ENCODE measurements around the gene FOXP1. TPM values are rescaled to one million over a fixed set of nuclear protein-coding genes. Genes with fewer than 3 reads are reported as not detected.

Gene FOXP1
- total RNA-seq, 2 experiments from 2014 or later: 120 to 122 TPM

DNA sequence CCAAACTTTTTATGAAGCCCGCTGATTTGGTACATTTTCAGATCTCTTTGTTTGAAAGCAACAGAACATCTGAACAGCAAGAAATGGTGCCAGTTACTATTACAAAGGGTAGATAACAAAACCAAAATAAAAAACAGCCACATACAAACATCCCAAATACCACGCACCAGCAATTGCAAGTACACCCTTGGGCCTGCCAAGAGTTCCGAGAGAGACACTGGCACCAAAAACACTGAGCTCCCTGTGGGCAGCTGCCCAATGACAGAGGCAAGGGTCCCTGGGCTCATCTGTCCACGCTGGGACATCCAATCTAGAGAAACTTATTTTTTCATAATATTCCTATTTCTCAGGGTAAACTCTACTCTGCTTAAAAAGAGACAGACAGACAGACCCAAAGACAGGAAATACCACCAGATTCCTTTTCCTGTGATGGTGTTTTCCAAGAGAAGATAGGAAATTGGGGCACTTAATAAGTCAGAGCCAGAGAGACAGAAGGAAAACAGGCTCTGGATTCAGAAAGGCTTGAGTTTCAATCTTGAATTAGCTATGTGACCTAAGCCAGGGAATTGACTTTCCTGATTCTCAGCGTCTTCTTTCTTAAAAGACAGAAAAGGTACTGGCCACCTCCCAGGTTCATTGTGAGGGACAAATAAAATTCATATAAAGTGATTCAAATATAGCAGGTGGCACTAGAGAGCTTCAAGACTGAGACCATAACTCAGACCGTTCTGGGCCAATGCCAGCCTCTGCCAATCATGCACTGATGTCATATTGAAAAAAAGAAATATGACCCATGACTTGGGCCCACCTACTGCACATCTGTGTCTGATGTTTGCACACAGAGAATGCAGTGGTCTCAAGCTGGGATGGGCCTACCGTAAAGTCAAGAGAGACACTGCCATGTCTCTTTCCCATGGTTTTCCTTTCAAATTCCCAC lies 61.3 kb downstream of the FOXP1 start:
- peaks cover 4% of the 10 kb centered on the region for H3K4me1 Mint-ChIP-seq (ENCODE audit: low read depth)
- ChIA-PET POLR2A (interaction anchor here (0.6 kb wide), 1 partner anchor 571 kb away, joined by 3 read pairs; no protein-coding TSS in a partner anchor), CTCF (no interaction called here)
- H3K4me3 Mint-ChIP-seq: no peak overlapping the region
- DNase-seq: no peak
- no peaks in the 10 kb centered on the region for H3K27me3 Mint-ChIP-seq (ENCODE audit: low read depth)
- ATAC-seq: no peak
- H3K36me3 Mint-ChIP-seq (ENCODE audit: low read depth): peaks cover 5% of the 10 kb centered on the region
- no peaks in the 10 kb centered on the region for H3K9me3 Mint-ChIP-seq (ENCODE audit: insufficient read depth)
- no peak overlapping the region for H3K27ac Mint-ChIP-seq

DNA sequence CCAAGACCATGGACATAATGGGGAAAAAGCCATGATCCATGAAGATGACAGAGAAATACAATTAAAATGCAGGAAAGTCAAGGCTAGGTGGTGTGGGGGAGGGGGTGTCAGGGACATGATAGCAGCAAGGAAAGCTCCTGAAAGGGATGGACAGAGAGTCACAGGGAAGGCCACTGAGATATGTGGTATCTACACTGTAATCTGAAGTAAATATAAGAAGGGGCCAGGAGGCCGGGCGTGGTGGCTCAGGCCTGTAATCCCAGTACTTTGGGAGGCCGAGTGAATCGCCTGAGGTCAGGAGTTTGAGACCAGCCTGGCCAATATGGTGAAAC lies 62.5 kb downstream of the FOXP1 start:
- H3K4me1 Mint-ChIP-seq (ENCODE audit: low read depth): peaks cover 2% of the 10 kb centered on the region
- no peak for DNase-seq
- H3K4me3 Mint-ChIP-seq: no peak overlapping the region
- no peaks in the 10 kb centered on the region for H3K27me3 Mint-ChIP-seq (ENCODE audit: low read depth)
- H3K9me3 Mint-ChIP-seq (ENCODE audit: insufficient read depth): no peaks in the 10 kb centered on the region
- H3K27ac Mint-ChIP-seq: no peak overlapping the region
- peaks cover 2% of the 10 kb centered on the region for H3K36me3 Mint-ChIP-seq (ENCODE audit: low read depth)
- ChIA-PET POLR2A (no interaction called here), CTCF (no interaction called here)
- ATAC-seq: no peak

DNA sequence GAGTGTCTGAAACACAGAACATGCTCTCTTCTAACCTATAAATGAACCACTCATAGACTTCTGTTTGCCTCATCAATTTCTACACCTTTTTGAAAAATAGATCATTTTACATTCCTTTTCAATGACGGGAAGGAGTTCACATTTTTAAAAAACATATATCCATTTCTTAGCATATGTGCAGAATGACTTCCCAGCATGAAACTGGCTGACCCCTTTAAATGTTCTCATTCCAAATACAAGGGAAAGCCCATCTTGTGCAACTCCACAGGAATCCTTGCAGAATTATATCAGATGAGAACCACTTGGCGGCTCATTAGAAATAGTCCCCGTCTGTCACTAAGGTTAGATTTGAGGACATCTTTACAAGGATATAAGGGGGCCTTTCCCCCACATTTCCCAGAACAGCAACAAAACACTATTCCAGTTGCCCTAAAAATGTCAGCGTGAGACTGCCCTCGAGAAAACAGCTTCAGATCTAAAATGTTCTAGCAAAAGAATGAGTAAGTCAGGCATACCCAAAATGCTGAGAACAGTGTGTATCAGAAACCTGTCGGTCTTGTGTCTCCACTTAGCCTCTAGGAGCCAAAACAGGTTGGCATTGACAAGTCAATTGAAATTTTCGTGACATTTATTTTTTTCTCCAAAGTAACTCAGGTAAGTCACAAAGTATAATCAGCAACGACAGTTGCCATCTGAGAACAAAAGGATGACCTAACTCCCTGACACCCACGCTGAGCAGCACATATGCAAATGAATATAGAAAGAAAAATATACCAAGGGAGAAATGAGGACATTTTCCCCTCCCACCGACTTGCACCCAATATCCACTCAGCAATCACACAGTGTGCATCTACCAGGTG lies 63.1 kb downstream of the FOXP1 start:
- no peak for ATAC-seq
- CTCF ChIA-PET: no interaction called here
- H3K27ac Mint-ChIP-seq: no peak overlapping the region

DNA sequence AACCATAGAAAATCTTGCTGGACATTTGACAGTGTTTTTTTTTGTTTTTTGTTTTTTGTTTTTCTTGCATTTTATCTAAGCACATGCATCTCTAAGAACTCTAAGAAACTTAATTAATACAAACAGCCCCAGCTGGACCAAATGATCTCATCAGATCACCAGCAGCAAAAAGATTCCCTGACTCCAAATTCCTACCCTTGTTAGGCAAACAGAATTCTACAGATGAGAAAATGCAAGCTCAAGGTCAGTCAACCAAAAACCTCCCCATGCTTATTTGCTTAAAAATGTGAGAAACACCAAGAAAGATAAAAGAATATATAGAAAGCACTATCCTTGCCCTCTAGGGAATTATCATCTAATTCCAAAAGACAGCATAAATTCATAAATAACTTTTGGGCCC lies 65.4 kb downstream of the FOXP1 start:
- H3K27me3 Mint-ChIP-seq (ENCODE audit: low read depth): no peaks in the 10 kb centered on the region
- H3K4me1 Mint-ChIP-seq (ENCODE audit: low read depth): peaks cover 2% of the 10 kb centered on the region
- H3K9me3 Mint-ChIP-seq (ENCODE audit: insufficient read depth): no peaks in the 10 kb centered on the region
- no peak overlapping the region for H3K27ac Mint-ChIP-seq
- ChIA-PET CTCF (no interaction called here), POLR2A (no interaction called here)
- ATAC-seq: no peak
- no peak overlapping the region for H3K4me3 Mint-ChIP-seq
- H3K36me3 Mint-ChIP-seq (ENCODE audit: low read depth): peaks cover 2% of the 10 kb centered on the region
- no peak for DNase-seq

More for the DNA sequence above, 63.1 kb downstream of the FOXP1 start:
- Mint-ChIP-seq H3K9me3 (ENCODE audit: insufficient read depth) (no peaks in the 10 kb centered on the region), H3K36me3 (ENCODE audit: low read depth) (peaks cover 2% of the 10 kb centered on the region), H3K4me3 (no peak overlapping the region), H3K4me1 (ENCODE audit: low read depth) (peaks cover 2% of the 10 kb centered on the region), H3K27me3 (ENCODE audit: low read depth) (no peaks in the 10 kb centered on the region)
- DNase-seq: no peak
- POLR2A ChIA-PET: no interaction called here

DNA sequence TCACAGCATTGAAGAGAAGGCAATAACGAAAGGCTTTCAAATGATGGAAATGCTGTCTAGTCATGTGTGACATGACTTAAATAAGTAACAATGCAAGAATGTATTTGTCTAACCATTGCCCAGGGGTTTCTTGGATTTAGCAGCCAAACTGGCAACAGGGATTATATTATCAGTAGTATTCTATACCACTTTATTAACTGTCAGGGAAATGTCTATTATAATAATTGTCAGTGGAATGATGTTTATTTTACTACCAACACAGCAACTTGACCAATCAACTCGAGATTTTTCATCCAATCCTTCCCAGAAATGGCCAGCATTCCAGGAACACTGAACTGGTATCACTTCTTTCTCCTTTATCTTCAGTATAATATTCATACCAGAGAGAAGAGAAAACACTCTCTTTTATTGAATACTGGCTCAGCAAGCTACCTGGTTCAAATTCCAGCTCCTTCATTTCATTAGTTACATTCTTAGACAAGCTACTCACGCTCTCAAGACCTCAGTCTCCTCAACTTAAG lies 66.2 kb downstream of the FOXP1 start:
- no peak overlapping the region for H3K27ac Mint-ChIP-seq
- H3K36me3 Mint-ChIP-seq (ENCODE audit: low read depth): peaks cover 2% of the 10 kb centered on the region
- CTCF ChIA-PET: interaction anchor here (0.5 to 0.6 kb wide), 2 partner anchors 13 to 173 kb away, joined by 3 read pairs; no protein-coding TSS in a partner anchor
- no peaks in the 10 kb centered on the region for H3K9me3 Mint-ChIP-seq (ENCODE audit: insufficient read depth)
- no peak for ATAC-seq
- no peak for DNase-seq
- POLR2A ChIA-PET: no interaction called here
- no peak overlapping the region for H3K4me3 Mint-ChIP-seq
- H3K27me3 Mint-ChIP-seq (ENCODE audit: low read depth): no peaks in the 10 kb centered on the region
- H3K4me1 Mint-ChIP-seq (ENCODE audit: low read depth): peaks cover 3% of the 10 kb centered on the region

DNA sequence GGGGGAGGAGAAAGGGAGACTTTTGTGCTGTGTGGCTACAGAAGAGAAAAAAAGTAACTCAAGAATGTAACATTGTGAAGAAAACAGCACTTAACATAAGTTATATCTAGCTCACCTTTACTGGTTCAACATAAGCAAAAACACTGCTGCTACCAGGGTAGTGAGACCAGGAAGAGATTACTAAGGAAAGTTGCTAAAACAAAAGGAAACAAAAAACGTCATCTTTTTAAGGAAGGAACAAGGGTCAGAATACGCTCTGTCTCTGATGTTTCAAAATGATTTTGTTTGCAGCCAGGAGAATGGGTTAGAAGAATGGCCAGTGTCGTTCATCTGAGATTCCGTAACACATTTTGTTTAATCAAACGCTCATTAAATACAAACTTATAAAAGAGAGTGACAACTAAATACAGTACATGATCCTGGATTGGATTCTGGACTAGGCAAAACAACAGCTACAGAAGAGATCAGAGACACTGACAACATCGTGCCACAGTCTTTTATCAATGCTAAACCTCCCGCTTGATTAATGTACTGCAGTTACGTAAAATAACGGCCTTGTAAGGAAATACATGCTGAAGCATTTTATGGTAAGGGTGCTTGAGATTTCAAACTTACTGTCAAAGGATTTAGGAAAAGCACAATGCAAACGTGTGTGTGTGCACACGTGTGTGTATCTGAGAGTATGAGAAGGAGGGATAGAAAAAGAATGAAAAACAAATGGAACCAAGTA lies 67.7 kb downstream of the FOXP1 start:
- DNase-seq (no peak), ATAC-seq (no peak)
- H3K4me1 Mint-ChIP-seq (ENCODE audit: low read depth): peaks cover 12% of the 10 kb centered on the region
- no peak overlapping the region for H3K27ac Mint-ChIP-seq
- H3K9me3 Mint-ChIP-seq (ENCODE audit: insufficient read depth): no peaks in the 10 kb centered on the region
- POLR2A ChIA-PET: no interaction called here
- H3K4me3 Mint-ChIP-seq: no peak overlapping the region
- CTCF ChIA-PET: interaction anchor here (1.1 kb wide), 1 partner anchor 166 kb away, joined by 3 read pairs; no protein-coding TSS in a partner anchor
- no peaks in the 10 kb centered on the region for H3K36me3 Mint-ChIP-seq (ENCODE audit: low read depth)
- no peaks in the 10 kb centered on the region for H3K27me3 Mint-ChIP-seq (ENCODE audit: low read depth)

DNA sequence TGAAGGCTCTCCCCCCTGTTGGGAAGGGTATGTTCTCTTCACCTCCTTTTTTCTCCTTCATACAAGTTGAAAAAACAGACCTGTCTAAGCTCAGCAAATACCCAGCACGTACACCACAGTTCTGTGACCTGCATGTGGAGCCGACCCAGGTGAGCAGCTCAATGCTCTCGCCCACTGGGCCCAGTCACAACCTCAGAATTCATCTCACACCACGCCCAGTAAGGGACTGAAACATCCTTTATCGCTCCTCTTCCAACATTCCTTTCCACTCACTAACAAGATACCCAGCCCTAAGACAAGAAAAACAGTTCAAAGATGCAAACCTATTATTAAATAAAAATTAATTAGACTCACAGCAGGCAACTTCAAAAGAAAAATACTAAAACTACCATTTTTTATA lies 68.9 kb downstream of the FOXP1 start:
- POLR2A ChIA-PET: interaction anchor here (0.7 kb wide), 1 partner anchor 158 kb away, joined by 3 read pairs; no protein-coding TSS in a partner anchor
- CTCF ChIA-PET: no interaction called here

DNA sequence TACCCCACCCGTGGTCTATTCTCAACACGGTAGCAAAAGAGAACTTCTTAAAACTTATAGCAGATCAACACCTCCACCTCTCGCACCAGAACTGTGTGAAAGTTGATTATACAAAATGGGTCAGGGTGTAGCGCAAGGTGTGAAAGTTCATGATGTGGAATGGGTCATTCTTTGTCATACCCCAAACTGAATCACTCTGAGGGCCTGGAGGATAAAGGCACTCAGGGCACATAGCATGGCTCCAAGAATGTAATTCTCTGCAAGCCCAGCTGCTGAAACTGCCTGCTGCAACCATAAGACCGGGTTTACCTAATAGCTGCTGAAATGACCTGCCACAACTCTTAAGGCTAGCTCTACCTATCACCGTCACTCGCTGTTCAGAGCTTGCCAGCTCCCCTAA lies 70.0 kb downstream of the FOXP1 start:
- ATAC-seq: no peak
- Mint-ChIP-seq H3K4me1 (ENCODE audit: low read depth) (peaks cover 18% of the 10 kb centered on the region), H3K27ac (no peak overlapping the region), H3K36me3 (ENCODE audit: low read depth) (no peaks in the 10 kb centered on the region), H3K27me3 (ENCODE audit: low read depth) (no peaks in the 10 kb centered on the region), H3K9me3 (ENCODE audit: insufficient read depth) (no peaks in the 10 kb centered on the region), H3K4me3 (no peak overlapping the region)
- ChIA-PET CTCF (interaction anchor here (0.9 kb wide), 1 partner anchor 16 kb away, joined by 3 read pairs; no protein-coding TSS in a partner anchor), POLR2A (interaction anchor here (0.5 kb wide), 1 partner anchor 16 kb away, joined by 3 read pairs; no protein-coding TSS in a partner anchor)
- no peak for DNase-seq

More for the DNA sequence above, 68.9 kb downstream of the FOXP1 start:
- no peak for DNase-seq
- no peak overlapping the region for H3K4me3 Mint-ChIP-seq
- H3K27me3 Mint-ChIP-seq (ENCODE audit: low read depth): no peaks in the 10 kb centered on the region
- peaks cover 18% of the 10 kb centered on the region for H3K4me1 Mint-ChIP-seq (ENCODE audit: low read depth)
- no peak for ATAC-seq
- no peak overlapping the region for H3K27ac Mint-ChIP-seq
- no peaks in the 10 kb centered on the region for H3K36me3 Mint-ChIP-seq (ENCODE audit: low read depth)
- H3K9me3 Mint-ChIP-seq (ENCODE audit: insufficient read depth): no peaks in the 10 kb centered on the region

DNA sequence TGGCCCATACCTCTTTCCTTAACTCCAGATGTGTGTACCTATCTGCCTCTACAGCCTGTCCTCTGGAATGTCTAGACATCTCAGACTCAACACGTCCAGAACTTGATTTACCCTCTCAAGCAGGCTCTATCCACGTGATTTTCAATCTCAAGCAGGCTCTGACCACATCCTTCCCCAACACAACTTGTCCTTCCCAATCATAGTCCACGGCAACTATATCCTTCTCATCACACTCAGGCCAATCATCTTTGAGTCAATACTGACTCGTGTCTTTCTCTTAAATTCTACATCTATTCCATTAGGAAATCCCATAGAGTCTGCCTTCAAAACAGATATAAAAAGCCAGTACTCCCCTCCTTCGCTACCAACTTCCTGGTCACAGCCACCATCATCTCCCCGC lies 70.4 kb downstream of the FOXP1 start:
- DNase-seq (no peak), ATAC-seq (no peak)
- Mint-ChIP-seq H3K9me3 (ENCODE audit: insufficient read depth) (no peaks in the 10 kb centered on the region), H3K27me3 (ENCODE audit: low read depth) (no peaks in the 10 kb centered on the region), H3K36me3 (ENCODE audit: low read depth) (no peaks in the 10 kb centered on the region), H3K4me3 (no peak overlapping the region), H3K27ac (no peak overlapping the region), H3K4me1 (ENCODE audit: low read depth) (peaks cover 18% of the 10 kb centered on the region)
- ChIA-PET POLR2A (interaction anchor here (0.5 kb wide), 1 partner anchor 17 kb away, joined by 3 read pairs; no protein-coding TSS in a partner anchor), CTCF (interaction anchor here (0.7 to 1.6 kb wide), 5 partner anchors 16 to 382 kb away, joined by 3 to 5 read pairs (median 3); no protein-coding TSS in a partner anchor)

DNA sequence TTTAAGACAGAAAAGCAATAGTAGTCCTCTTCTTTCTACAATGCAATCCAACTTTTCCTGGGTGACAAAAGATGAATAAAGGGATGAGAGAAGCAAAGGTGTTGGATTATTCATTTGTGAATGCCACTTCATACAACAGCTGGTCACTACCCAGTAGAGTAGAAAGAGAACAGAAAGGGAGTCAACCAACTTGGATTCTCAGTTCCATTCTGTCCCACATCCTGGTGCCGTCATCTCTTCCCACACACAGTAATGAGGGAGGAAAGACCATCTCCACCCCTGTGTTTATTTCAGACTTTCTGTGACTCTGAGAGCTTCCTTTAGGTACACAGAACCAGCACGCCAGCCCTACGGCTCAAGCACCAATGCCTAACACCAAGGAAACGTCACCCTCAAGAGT lies 71.0 kb downstream of the FOXP1 start:
- ATAC-seq: no peak
- Mint-ChIP-seq H3K36me3 (ENCODE audit: low read depth) (no peaks in the 10 kb centered on the region), H3K9me3 (ENCODE audit: insufficient read depth) (no peaks in the 10 kb centered on the region), H3K4me1 (ENCODE audit: low read depth) (peaks cover 18% of the 10 kb centered on the region), H3K27me3 (ENCODE audit: low read depth) (no peaks in the 10 kb centered on the region), H3K27ac (no peak overlapping the region), H3K4me3 (no peak overlapping the region)
- DNase-seq: no peak
- ChIA-PET CTCF (interaction anchor here (0.7 to 2.9 kb wide), 11 partner anchors 16 to 382 kb away, joined by 3 to 17 read pairs (median 4); no protein-coding TSS in a partner anchor), POLR2A (no interaction called here)

DNA sequence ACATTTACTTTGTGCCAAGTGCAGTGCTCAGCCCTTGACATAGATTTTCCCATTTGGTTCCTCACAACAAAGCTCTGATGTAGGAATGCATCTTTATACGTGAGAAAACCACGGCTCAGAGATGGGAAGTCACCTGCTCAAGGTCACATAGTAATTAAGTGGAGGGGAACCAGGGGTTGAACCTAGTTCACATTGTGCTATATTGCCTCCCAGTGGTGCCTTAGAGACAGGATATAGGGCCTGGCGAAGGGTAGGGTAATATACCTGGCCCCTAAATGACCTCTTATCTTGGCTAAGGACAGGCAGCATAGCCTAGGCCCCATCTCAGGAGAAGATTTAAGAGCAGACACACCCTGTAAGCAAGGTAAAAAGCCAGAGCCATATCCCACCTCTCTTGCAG lies 71.5 kb downstream of the FOXP1 start:
- no peak overlapping the region for H3K27ac Mint-ChIP-seq
- CTCF ChIA-PET: interaction anchor here (0.6 to 2.9 kb wide), 31 partner anchors 10 to 449 kb away, joined by 3 to 17 read pairs (median 4); no protein-coding TSS in a partner anchor
- DNase-seq (peak; percentile 63), ATAC-seq (peak; percentile 97)
- H3K36me3 Mint-ChIP-seq (ENCODE audit: low read depth): no peaks in the 10 kb centered on the region
- H3K4me3 Mint-ChIP-seq: no peak overlapping the region
- peaks cover 18% of the 10 kb centered on the region for H3K4me1 Mint-ChIP-seq (ENCODE audit: low read depth)
- H3K9me3 Mint-ChIP-seq (ENCODE audit: insufficient read depth): no peaks in the 10 kb centered on the region
- POLR2A ChIA-PET: interaction anchor here (0.8 kb wide), 1 partner anchor 58 kb away, joined by 3 read pairs; no protein-coding TSS in a partner anchor
- no peaks in the 10 kb centered on the region for H3K27me3 Mint-ChIP-seq (ENCODE audit: low read depth)
